Common myeloid progenitor, CD34-positive (primary cell): Measurements from ENCODE around the gene MARS1.
"Not testable (repeated sequence)": the region's sequence is repeated elsewhere in the genome, so short reads cannot be mapped to it uniquely, and the experiment has no call there.

ENCODE experiments used
- CTCF ChIA-PET: fragments of 350-600 bp; sonication (Branson Sonifier 250); formaldehyde crosslinking; loops from one replicate; lab custom pipeline; 2021; ENCODE audit warnings: antibody characterized with exemption; lab: Charles Lee
- POLR2A ChIA-PET: fragments of 350-600 bp; sonication (Branson Sonifier 250); formaldehyde crosslinking; loops from one replicate; lab custom pipeline; 2021; ENCODE audit warnings: antibody characterized with exemption; lab: Charles Lee
- DNase-seq, 3 donors: peaks; one replicate each; pipeline versions ENCODE4 v3.0.0 to v3.0.0-alpha.2; 2013
- H3K27ac ChIP-seq, 2 experiments: 1 replicate in 1 of 2; 2 replicates in 1 of 2; pipeline ENCODE4 v1.7.0; 2013; ENCODE audit warnings: inconsistent platforms in 2 of 2, low read length in 2 of 2, mild to moderate bottlenecking in 2 of 2, low read depth in 1 of 2, moderate library complexity in 1 of 2; ENCODE audit not compliant: severe bottlenecking in 2 of 2, insufficient read depth in 1 of 2, poor library complexity in 1 of 2
- H3K27me3 ChIP-seq, 5 experiments: replicated peaks in 2 of 5; 1 replicate in 3 of 5; 2 replicates in 2 of 5; pipeline versions ENCODE4 v1.6.1 to v1.7.0; 2013; ENCODE audit warnings: low read length in 4 of 5, mild to moderate bottlenecking in 2 of 5, moderate library complexity in 2 of 5, inconsistent platforms in 1 of 5; ENCODE audit not compliant: insufficient read depth in 5 of 5, control insufficient read depth in 4 of 5
- H3K36me3 ChIP-seq, 4 experiments: 1 replicate in 2 of 4; 2 replicates in 2 of 4; pipeline versions ENCODE4 v1.6.1 to v1.7.0; 2013; ENCODE audit warnings: low read length in 3 of 4, control low read depth in 1 of 4, mild to moderate bottlenecking in 1 of 4; ENCODE audit not compliant: control insufficient read depth in 4 of 4, insufficient read depth in 4 of 4
- H3K4me1 ChIP-seq, 4 experiments: 1 replicate in 3 of 4; 2 replicates in 1 of 4; pipeline versions ENCODE4 v1.6.1 to v1.7.1; 2013; ENCODE audit warnings: low read length in 3 of 4, mild to moderate bottlenecking in 3 of 4, control low read depth in 1 of 4, inconsistent platforms in 1 of 4, moderate library complexity in 1 of 4; ENCODE audit not compliant: control insufficient read depth in 4 of 4, insufficient read depth in 4 of 4; ENCODE audit errors: control extremely low read depth in 1 of 4
- H3K4me3 ChIP-seq, 7 experiments: 1 replicate in 4 of 7; 2 replicates in 3 of 7; pipeline versions ENCODE4 v1.5.1 to v1.7.0; 2013; ENCODE audit warnings: mild to moderate bottlenecking in 7 of 7, low read length in 6 of 7, moderate library complexity in 6 of 7, inconsistent platforms in 2 of 7, low read depth in 2 of 7, control low read depth in 1 of 7; ENCODE audit not compliant: insufficient read depth in 4 of 7, control insufficient read depth in 1 of 7; ENCODE audit errors: extremely low read depth in 1 of 7
- H3K9me3 ChIP-seq, 5 experiments: 1 replicate in 4 of 5; 2 replicates in 1 of 5; pipeline versions ENCODE4 v1.6.1 to v1.7.1; 2013; ENCODE audit warnings: low read length in 4 of 5, mild to moderate bottlenecking in 2 of 5, inconsistent platforms in 1 of 5, low read depth in 1 of 5, moderate library complexity in 1 of 5; ENCODE audit not compliant: control insufficient read depth in 4 of 5, insufficient read depth in 2 of 5; ENCODE audit errors: control extremely low read depth in 1 of 5
- WGBS: methylation state at CpG from one replicate; pipeline ENCODE4 v1.1.5; 2013; ENCODE audit not compliant: insufficient coverage; 5-methylcytosine and 5-hydroxymethylcytosine counted together

Gene MARS1

DNA sequence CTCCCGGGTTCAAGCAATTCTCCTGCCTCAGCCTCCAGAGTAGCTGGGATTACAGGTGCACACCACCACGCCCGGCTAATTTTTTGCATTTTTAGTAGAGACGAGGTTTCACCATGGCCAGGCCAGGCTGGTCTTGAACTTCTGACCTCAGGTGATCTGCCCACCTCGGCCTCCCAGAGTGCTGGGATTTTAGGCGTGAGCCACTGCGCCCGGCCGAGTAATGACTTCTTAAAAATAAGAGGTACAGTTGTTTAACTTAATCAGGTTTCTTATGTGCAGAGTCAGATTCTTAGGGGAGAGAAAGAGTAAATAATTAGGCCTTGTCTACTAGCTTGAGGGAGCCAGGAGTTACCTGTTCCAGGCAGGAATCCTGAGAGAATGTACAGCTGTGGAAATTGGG, 26.4 kb downstream of the MARS1 start:
- WGBS, result 97% methylated on average over 8 of the region's 9 CpGs
- not testable (repeated sequence) for H3K4me3 ChIP-seq, H3K27ac ChIP-seq, DNase-seq, H3K9me3 ChIP-seq, H3K27me3 ChIP-seq
- ChIA-PET POLR2A (interaction anchor here (0.5 to 2.8 kb wide), 4 partner anchors 11 to 263 kb away, joined by 3 to 19 read pairs (median 8); partner anchors contain the start of genes ARHGAP9 and STAC3), CTCF (interaction anchor here (0.6 to 5.3 kb wide), 7 partner anchors 8 to 38 kb away, joined by 3 to 22 read pairs (median 4); partner anchors contain the start of gene DCTN2)
- peaks cover 28 to 80% (median 62%) of the 10 kb centered on the region in 4 experiments for H3K36me3 ChIP-seq
- H3K4me1 ChIP-seq, result peaks cover 0 to 14% (median 11%) of the 10 kb centered on the region in 4 experiments

DNA sequence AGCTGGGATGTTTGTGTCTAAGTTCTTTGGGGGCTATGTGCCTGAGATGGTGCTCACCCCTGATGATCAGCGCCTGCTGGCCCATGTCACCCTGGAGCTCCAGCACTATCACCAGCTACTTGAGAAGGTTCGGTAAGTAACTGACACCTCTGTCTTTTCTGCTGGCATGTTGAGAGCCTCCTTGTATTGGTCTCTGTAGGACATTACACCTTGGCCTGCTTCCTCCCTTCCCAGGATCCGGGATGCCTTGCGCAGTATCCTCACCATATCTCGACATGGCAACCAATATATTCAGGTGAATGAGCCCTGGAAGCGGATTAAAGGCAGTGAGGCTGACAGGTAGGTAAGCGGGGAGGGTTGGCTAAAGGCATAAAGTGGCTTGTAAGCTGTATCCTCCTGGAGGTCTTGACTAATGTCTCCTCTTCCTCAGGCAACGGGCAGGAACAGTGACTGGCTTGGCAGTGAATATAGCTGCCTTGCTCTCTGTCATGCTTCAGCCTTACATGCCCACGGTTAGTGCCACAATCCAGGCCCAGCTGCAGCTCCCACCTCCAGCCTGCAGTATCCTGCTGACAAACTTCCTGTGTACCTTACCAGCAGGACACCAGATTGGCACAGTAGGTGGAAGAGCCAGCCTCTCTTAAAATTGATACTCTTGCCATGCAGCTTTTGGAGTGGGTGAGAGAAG, 27.0 kb downstream of the MARS1 start:
- no peak overlapping the region for H3K4me3 ChIP-seq
- POLR2A ChIA-PET, result interaction anchor here (0.8 to 2.8 kb wide), 4 partner anchors 8 to 54 kb away, joined by 3 to 19 read pairs (median 8); partner anchors contain the start of gene ARHGAP9
- no peak for DNase-seq
- no peaks in the 10 kb centered on the region for H3K27me3 ChIP-seq
- no peak overlapping the region for H3K27ac ChIP-seq
- no peaks in the 10 kb centered on the region for H3K9me3 ChIP-seq
- peaks cover 0 to 19% (median 16%) of the 10 kb centered on the region in 4 experiments for H3K4me1 ChIP-seq
- peaks cover 28 to 75% (median 60%) of the 10 kb centered on the region in 4 experiments for H3K36me3 ChIP-seq
- CTCF ChIA-PET, result interaction anchor here (0.6 to 5.3 kb wide), 12 partner anchors 9 to 56 kb away, joined by 3 to 22 read pairs (median 4); partner anchors contain the start of genes DCTN2 and GLI1
- 94% methylated on average over 6 of the region's 9 CpGs for WGBS

DNA sequence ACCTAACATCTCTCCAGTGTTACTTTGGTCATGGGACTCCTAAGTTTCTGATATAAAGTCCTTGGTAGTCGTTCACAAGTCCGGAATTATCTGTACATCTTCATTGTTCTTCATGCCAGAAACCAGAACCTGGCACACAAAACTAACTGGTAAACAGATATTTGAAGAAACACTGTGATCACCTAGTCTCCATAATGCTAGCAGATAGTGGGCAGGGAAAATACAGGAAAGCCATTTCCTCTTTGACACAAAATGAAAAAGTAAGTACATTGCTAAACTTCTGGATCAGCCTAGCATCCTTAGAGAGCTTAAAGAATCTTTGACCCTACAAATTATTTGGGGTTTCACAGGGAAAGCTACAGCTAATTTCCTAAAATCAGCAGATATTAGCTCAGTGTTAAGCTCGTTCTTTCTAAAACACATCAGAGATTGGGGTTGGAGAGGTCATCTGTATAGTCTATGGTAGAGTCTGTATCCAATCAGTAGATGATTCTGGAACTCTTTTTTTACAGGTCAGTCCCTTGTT, 27.6 kb downstream of the MARS1 start:
- CTCF ChIA-PET, result interaction anchor here (0.9 to 5.3 kb wide), 11 partner anchors 11 to 57 kb away, joined by 3 to 22 read pairs (median 5); partner anchors contain the start of genes DCTN2 and GLI1
- H3K4me1 ChIP-seq, result peaks cover 0 to 21% (median 17%) of the 10 kb centered on the region in 4 experiments
- DNase-seq, result no peak
- H3K36me3 ChIP-seq, result peaks cover 28 to 73% (median 58%) of the 10 kb centered on the region in 4 experiments
- H3K27ac ChIP-seq, result no peak overlapping the region
- H3K4me3 ChIP-seq, result no peak overlapping the region
- no peaks in the 10 kb centered on the region for H3K27me3 ChIP-seq
- POLR2A ChIA-PET, result interaction anchor here (0.8 to 2.8 kb wide), 8 partner anchors 9 to 421 kb away, joined by 3 to 19 read pairs (median 4); partner anchors contain the start of genes ARHGAP9 and DCTN2
- H3K9me3 ChIP-seq, result no peaks in the 10 kb centered on the region
- 94% methylated on average over 3 of the region's 3 CpGs for WGBS

DNA sequence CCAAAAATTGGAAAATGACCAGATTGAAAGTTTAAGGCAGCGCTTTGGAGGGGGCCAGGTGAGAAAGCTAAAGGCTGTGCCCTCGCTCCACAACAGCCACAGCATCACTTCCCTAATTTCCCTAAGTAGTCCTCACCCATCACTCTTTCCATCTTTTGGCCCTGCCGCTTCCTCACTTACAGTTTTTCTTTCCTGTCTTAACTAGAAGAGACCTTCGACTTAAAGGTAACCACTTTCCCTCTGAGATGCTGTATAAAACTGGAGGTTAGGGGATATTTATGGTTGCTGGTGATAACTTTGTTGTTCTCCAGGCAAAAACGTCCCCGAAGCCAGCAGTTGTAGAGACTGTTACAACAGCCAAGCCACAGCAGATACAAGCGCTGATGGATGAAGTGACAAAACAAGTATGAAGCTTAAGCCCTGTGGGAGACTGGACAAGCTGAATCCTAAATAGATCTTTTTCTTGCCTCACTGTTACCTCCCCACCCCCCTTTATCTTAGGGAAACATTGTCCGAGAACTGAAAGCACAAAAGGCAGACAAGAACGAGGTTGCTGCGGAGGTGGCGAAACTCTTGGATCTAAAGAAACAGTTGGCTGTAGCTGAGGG, 28.2 kb downstream of the MARS1 start:
- H3K27ac ChIP-seq, result peak overlapping the region in 1 of 2 experiments; percentile 27
- ChIA-PET POLR2A (interaction anchor here (0.8 to 2.8 kb wide), 11 partner anchors 9 to 420 kb away, joined by 3 to 19 read pairs (median 4); partner anchors contain the start of genes ARHGAP9, DCTN2 and MARS1), CTCF (interaction anchor here (0.9 to 5.3 kb wide), 12 partner anchors 11 to 109 kb away, joined by 3 to 22 read pairs (median 5); partner anchors contain the start of genes ARHGAP9, DCTN2 and GLI1)
- DNase-seq, result peak in 2 of 3 donors; percentile 35 to 42
- H3K36me3 ChIP-seq, result peaks cover 28 to 68% (median 57%) of the 10 kb centered on the region in 4 experiments
- 97% methylated on average over 6 of the region's 11 CpGs for WGBS
- H3K4me3 ChIP-seq, result no peak overlapping the region
- no peaks in the 10 kb centered on the region for H3K27me3 ChIP-seq
- no peaks in the 10 kb centered on the region for H3K9me3 ChIP-seq
- peaks cover 0 to 25% (median 20%) of the 10 kb centered on the region in 4 experiments for H3K4me1 ChIP-seq

DNA sequence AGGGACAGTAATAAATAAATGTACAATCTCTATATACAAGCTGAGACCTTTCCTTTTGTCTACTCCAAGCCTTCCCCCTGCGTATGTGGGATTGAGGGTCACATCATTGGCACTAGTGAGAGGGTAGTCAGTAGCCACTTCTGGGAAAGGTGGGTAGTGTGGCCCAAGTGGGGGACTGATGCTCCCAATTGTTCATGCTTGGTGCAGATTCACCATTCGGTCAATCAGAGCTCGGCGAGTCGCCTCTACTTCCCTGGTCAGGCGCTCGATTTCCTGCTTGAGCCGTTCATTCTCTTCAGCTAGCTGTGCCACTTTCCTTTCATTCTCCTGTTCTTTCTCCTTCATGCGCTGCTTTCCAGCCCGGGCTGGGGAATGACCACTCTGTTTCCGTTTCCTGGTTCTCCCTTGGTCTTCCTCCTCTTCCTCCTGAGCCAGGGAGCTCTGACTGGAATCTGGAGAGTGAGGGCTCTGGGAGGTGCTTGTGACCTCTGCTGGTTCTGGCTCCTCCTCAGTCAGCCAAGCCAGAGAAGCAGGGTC, 28.8 kb downstream of the MARS1 start:
- H3K4me1 ChIP-seq, result peaks cover 4 to 31% (median 27%) of the 10 kb centered on the region in 4 experiments
- no peaks in the 10 kb centered on the region for H3K9me3 ChIP-seq
- H3K27me3 ChIP-seq, result no peaks in the 10 kb centered on the region
- ChIA-PET CTCF (interaction anchor here (0.5 to 5.3 kb wide), 10 partner anchors 20 to 247 kb away, joined by 3 to 22 read pairs (median 5); partner anchors contain the start of genes ARHGAP9, DCTN2 and GLI1), POLR2A (interaction anchor here (1.1 to 2.8 kb wide), 6 partner anchors 17 to 103 kb away, joined by 3 to 19 read pairs (median 4); partner anchors contain the start of genes ARHGAP9, DCTN2 and MARS1)
- 93% methylated on average over 9 of the region's 11 CpGs for WGBS
- peaks cover 26 to 62% (median 51%) of the 10 kb centered on the region in 4 experiments for H3K36me3 ChIP-seq
- H3K4me3 ChIP-seq, result no peak overlapping the region
- DNase-seq, result no peak
- peak overlapping the region in 1 of 2 experiments; percentile 37 for H3K27ac ChIP-seq

DNA sequence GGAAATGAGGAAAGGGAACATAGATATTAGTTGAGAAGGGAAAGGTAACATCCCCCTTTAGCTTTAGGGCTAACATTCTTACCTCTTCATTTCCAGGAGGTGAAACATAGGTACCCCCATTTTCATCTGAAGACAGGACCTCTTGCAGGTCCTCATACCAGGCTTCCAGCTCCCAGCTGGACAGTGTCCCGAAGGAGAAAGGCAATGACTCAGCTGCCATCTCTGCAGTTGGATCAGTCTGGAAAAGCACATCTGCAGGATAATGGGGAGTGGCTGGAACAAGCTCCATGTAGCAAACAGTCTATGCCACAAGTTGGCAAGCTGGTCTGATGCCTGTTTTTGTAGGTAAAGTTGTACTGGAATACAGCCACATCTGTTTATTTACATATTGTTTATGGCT, 29.3 kb downstream of the MARS1 start:
- H3K36me3 ChIP-seq, result peaks cover 22 to 57% (median 46%) of the 10 kb centered on the region in 4 experiments
- no peaks in the 10 kb centered on the region for H3K27me3 ChIP-seq
- peak overlapping the region in 1 of 2 experiments; percentile 37 for H3K27ac ChIP-seq
- H3K9me3 ChIP-seq, result no peaks in the 10 kb centered on the region
- H3K4me1 ChIP-seq, result peaks cover 7 to 36% (median 32%) of the 10 kb centered on the region in 4 experiments
- 100% methylated on average over 1 of the region's 1 CpG for WGBS
- CTCF ChIA-PET, result interaction anchor here (0.5 to 5.3 kb wide), 6 partner anchors 29 to 246 kb away, joined by 4 to 22 read pairs (median 5); partner anchors contain the start of genes ARHGAP9 and DCTN2
- POLR2A ChIA-PET, result interaction anchor here (1.1 to 2.8 kb wide), 5 partner anchors 17 to 36 kb away, joined by 3 to 19 read pairs (median 5); partner anchors contain the start of genes ARHGAP9, DCTN2 and MARS1
- no peak overlapping the region for H3K4me3 ChIP-seq
- no peak for DNase-seq
